Duodenal mucosa (tissue), 2 donors: ENCODE measurements around the gene DNAAF1.
"Not testable (repeated sequence)": the region's sequence is repeated elsewhere in the genome, so short reads cannot be mapped to it uniquely, and the experiment has no call there.

Experiments
- H3K27ac ChIP-seq: one replicate; pipeline ENCODE4 v1.7.0; 2013; ENCODE audit warnings: low read depth, low read length
- H3K27me3 ChIP-seq, 2 donors: one replicate each; pipeline ENCODE4 v1.7.0; 2013; ENCODE audit warnings: low read length in 2 of 2, control low read depth in 1 of 2; ENCODE audit not compliant: insufficient read depth in 2 of 2, control insufficient read depth in 1 of 2
- H3K36me3 ChIP-seq, 2 donors: one replicate each; pipeline ENCODE4 v1.7.0; 2013; ENCODE audit warnings: low read length in 2 of 2, control low read depth in 1 of 2; ENCODE audit not compliant: insufficient read depth in 2 of 2, control insufficient read depth in 1 of 2
- H3K4me1 ChIP-seq, 2 donors: one replicate each; pipeline ENCODE4 v1.7.0; 2013; ENCODE audit warnings: low read length in 2 of 2, control low read depth in 1 of 2; ENCODE audit not compliant: insufficient read depth in 2 of 2, control insufficient read depth in 1 of 2
- H3K4me3 ChIP-seq, 2 donors: one replicate each; pipeline ENCODE4 v1.7.0; 2013; ENCODE audit warnings: low read length in 2 of 2, low read depth in 1 of 2
- H3K9ac ChIP-seq, 2 donors: one replicate each; pipeline ENCODE4 v1.7.0; 2013; ENCODE audit warnings: low read length in 2 of 2, low read depth in 1 of 2
- H3K9me3 ChIP-seq, 2 donors: one replicate each; pipeline ENCODE4 v1.7.0; 2013; ENCODE audit warnings: low read length in 2 of 2, control low read depth in 1 of 2; ENCODE audit not compliant: control insufficient read depth in 1 of 2

Gene DNAAF1

GRCh38 chr16:84216144-84216543, 71.0 kb downstream of the DNAAF1 start:
- H3K4me3 ChIP-seq, H3K9ac ChIP-seq, H3K36me3 ChIP-seq, H3K4me1 ChIP-seq, H3K27ac ChIP-seq, H3K27me3 ChIP-seq, H3K9me3 ChIP-seq: not testable (repeated sequence)

GRCh38 chr16:84218176-84218823, 73.2 kb downstream of the DNAAF1 start:
- no peak overlapping the region for H3K9ac ChIP-seq
- no peaks in the 10 kb centered on the region for H3K36me3 ChIP-seq
- H3K27me3 ChIP-seq: no peaks in the 10 kb centered on the region
- H3K4me1 ChIP-seq: no peaks in the 10 kb centered on the region
- no peak overlapping the region for H3K27ac ChIP-seq
- no peaks in the 10 kb centered on the region for H3K9me3 ChIP-seq
- no peak overlapping the region for H3K4me3 ChIP-seq

- H3K4me3 ChIP-seq: no peak overlapping the region
- no peaks in the 10 kb centered on the region for H3K4me1 ChIP-seq
- no peaks in the 10 kb centered on the region for H3K27me3 ChIP-seq
- H3K27ac ChIP-seq: no peak overlapping the region
- no peaks in the 10 kb centered on the region for H3K9me3 ChIP-seq
- H3K36me3 ChIP-seq: no peaks in the 10 kb centered on the region
- no peak overlapping the region for H3K9ac ChIP-seq
Measured at GRCh38 chr16:84218956-84219355, 73.8 kb downstream of the DNAAF1 start.

- no peak overlapping the region for H3K27ac ChIP-seq
- H3K9ac ChIP-seq: no peak overlapping the region
- H3K36me3 ChIP-seq: no peaks in the 10 kb centered on the region
- H3K4me3 ChIP-seq: no peak overlapping the region
- no peaks in the 10 kb centered on the region for H3K4me1 ChIP-seq
- no peaks in the 10 kb centered on the region for H3K9me3 ChIP-seq
- H3K27me3 ChIP-seq: no peaks in the 10 kb centered on the region
Measured at GRCh38 chr16:84220851-84221250, 75.7 kb downstream of the DNAAF1 start.

- no peak overlapping the region for H3K27ac ChIP-seq
- no peaks in the 10 kb centered on the region for H3K27me3 ChIP-seq
- no peaks in the 10 kb centered on the region for H3K9me3 ChIP-seq
- H3K9ac ChIP-seq: no peak overlapping the region
- peaks cover 0 to 3% of the 10 kb centered on the region in 2 donors for H3K4me1 ChIP-seq
- no peaks in the 10 kb centered on the region for H3K36me3 ChIP-seq
- H3K4me3 ChIP-seq: no peak overlapping the region
Measured at GRCh38 chr16:84223456-84223855, 78.3 kb downstream of the DNAAF1 start.

- H3K4me3 ChIP-seq: no peak overlapping the region
- H3K27me3 ChIP-seq: no peaks in the 10 kb centered on the region
- no peak overlapping the region for H3K27ac ChIP-seq
- no peaks in the 10 kb centered on the region for H3K36me3 ChIP-seq
- peaks cover 0 to 3% of the 10 kb centered on the region in 2 donors for H3K4me1 ChIP-seq
- H3K9ac ChIP-seq: no peak overlapping the region
- no peaks in the 10 kb centered on the region for H3K9me3 ChIP-seq
Measured at GRCh38 chr16:84224554-84224953, 79.4 kb downstream of the DNAAF1 start.

- no peak overlapping the region for H3K4me3 ChIP-seq
- H3K9me3 ChIP-seq: no peaks in the 10 kb centered on the region
Measured at GRCh38 chr16:84225126-84225525, 80.0 kb downstream of the DNAAF1 start.

GRCh38 chr16:84225571-84225970, 80.5 kb downstream of the DNAAF1 start:
- Histone ChIP-seq H3K9ac (no peak overlapping the region), H3K4me1 (peaks cover 0 to 3% of the 10 kb centered on the region in 2 donors), H3K27me3 (no peaks in the 10 kb centered on the region), H3K36me3 (no peaks in the 10 kb centered on the region), H3K27ac (no peak overlapping the region), H3K4me3 (no peak overlapping the region), H3K9me3 (no peaks in the 10 kb centered on the region)

More at GRCh38 chr16:84225126-84225525, 80.0 kb downstream of the DNAAF1 start:
- Histone ChIP-seq H3K9ac (no peak overlapping the region), H3K27ac (no peak overlapping the region), H3K27me3 (no peaks in the 10 kb centered on the region), H3K36me3 (no peaks in the 10 kb centered on the region), H3K4me1 (peaks cover 0 to 3% of the 10 kb centered on the region in 2 donors)

GRCh38 chr16:84226026-84226425, 80.9 kb downstream of the DNAAF1 start:
- Histone ChIP-seq H3K27ac (no peak overlapping the region), H3K9me3 (no peaks in the 10 kb centered on the region), H3K36me3 (no peaks in the 10 kb centered on the region), H3K4me3 (no peak overlapping the region), H3K27me3 (no peaks in the 10 kb centered on the region), H3K4me1 (peaks cover 0 to 3% of the 10 kb centered on the region in 2 donors), H3K9ac (no peak overlapping the region)
